Astrocyte (in vitro differentiated cells and primary cell): ENCODE measurements around the gene TPP1.

Experiments used
- EZH2 ChIP-seq: IDR thresholded peaks from 2 replicates; pipeline ENCODE4 v1.6.1; 2012; ENCODE audit warnings: mild to moderate bottlenecking, low read length, inconsistent platforms; ENCODE audit not compliant: insufficient read depth
- TF ChIP-seq, protein P1 (sequence below): IDR thresholded peaks from 2 replicates; pipeline ENCODE4 v1.5.1; 2011; ENCODE audit warnings: low read depth, mild to moderate bottlenecking, inconsistent platforms, low read length, moderate library complexity; ENCODE audit not compliant: insufficient read depth

DNA sequence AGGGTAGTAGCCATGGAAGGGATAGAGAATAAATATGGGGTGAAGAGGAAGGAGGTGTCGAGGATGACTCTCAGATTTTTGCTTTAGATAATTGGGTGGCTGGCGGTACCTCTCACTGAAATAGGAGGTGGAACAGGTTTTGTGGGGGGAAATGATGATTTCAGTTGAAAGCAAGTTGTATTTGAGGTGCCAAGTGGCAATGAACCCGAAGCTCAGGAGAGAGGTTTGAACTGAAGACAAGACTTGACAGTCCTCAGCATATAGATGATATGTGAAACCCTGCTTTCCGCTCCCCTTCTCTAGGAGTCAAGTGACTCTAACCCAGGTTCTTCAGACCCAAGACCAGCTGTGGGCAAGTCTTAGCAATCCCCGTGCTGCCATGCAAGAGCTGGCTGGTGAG lies 49.5 kb downstream of the TPP1 start:
- TF ChIP-seq, protein P1, sequence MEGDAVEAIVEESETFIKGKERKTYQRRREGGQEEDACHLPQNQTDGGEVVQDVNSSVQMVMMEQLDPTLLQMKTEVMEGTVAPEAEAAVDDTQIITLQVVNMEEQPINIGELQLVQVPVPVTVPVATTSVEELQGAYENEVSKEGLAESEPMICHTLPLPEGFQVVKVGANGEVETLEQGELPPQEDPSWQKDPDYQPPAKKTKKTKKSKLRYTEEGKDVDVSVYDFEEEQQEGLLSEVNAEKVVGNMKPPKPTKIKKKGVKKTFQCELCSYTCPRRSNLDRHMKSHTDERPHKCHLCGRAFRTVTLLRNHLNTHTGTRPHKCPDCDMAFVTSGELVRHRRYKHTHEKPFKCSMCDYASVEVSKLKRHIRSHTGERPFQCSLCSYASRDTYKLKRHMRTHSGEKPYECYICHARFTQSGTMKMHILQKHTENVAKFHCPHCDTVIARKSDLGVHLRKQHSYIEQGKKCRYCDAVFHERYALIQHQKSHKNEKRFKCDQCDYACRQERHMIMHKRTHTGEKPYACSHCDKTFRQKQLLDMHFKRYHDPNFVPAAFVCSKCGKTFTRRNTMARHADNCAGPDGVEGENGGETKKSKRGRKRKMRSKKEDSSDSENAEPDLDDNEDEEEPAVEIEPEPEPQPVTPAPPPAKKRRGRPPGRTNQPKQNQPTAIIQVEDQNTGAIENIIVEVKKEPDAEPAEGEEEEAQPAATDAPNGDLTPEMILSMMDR = no peak
- TF ChIP-seq EZH2 = no peak
